GM20431 (cell line): Measurements from ENCODE around the gene C10orf90.

Source experiments
- in situ Hi-C: fragments of 300-500 bp; cut with MseI, MboI; formaldehyde crosslinking; loops from one replicate; pipeline ENCODE4 v1.15.0; 2020; ENCODE audit warnings: low sequenced_read_pairs; ENCODE audit not compliant: unreplicated experiment

The C10orf90 gene

GRCh38 chr10:126452245-126452644 lies 218.2 kb downstream of the C10orf90 start:
- in situ Hi-C loops, result no loop called here

- in situ Hi-C loops, result no loop called here
Observed at GRCh38 chr10:126448091-126448490, 222.4 kb downstream of the C10orf90 start.

GRCh38 chr10:126439942-126440341 lies 230.6 kb downstream of the C10orf90 start:
- in situ Hi-C loops, result no loop called here

GRCh38 chr10:126438407-126438783 lies 232.1 kb downstream of the C10orf90 start:
- in situ Hi-C loops, result no loop called here

GRCh38 chr10:126437635-126438406 lies 232.7 kb downstream of the C10orf90 start:
- in situ Hi-C loops, result no loop called here

GRCh38 chr10:126434235-126434634 lies 236.3 kb downstream of the C10orf90 start:
- in situ Hi-C loops, result no loop called here

GRCh38 chr10:126433351-126433750 lies 237.1 kb downstream of the C10orf90 start:
- in situ Hi-C loops, result no loop called here

GRCh38 chr10:126432507-126432906 lies 238.0 kb downstream of the C10orf90 start:
- in situ Hi-C loops, result no loop called here

- in situ Hi-C loops, result no loop called here
Observed at GRCh38 chr10:126431816-126432215, 238.7 kb downstream of the C10orf90 start.

- in situ Hi-C loops, result no loop called here
Observed at GRCh38 chr10:126430512-126430911, 240.0 kb downstream of the C10orf90 start.

- in situ Hi-C loops, result no loop called here
Observed at GRCh38 chr10:126429275-126429674, 241.2 kb downstream of the C10orf90 start.

GRCh38 chr10:126425489-126426065 lies 244.9 kb downstream of the C10orf90 start:
- in situ Hi-C loops, result no loop called here

GRCh38 chr10:126425032-126425431 lies 245.5 kb downstream of the C10orf90 start:
- in situ Hi-C loops, result no loop called here

GRCh38 chr10:126423732-126424491 lies 246.6 kb downstream of the C10orf90 start:
- in situ Hi-C loops, result no loop called here

- in situ Hi-C loops, result no loop called here
Observed at GRCh38 chr10:126422567-126422966, 247.9 kb downstream of the C10orf90 start.

- in situ Hi-C loops, result no loop called here
Observed at GRCh38 chr10:126421756-126422256, 248.7 kb downstream of the C10orf90 start.

- in situ Hi-C loops, result no loop called here
Observed at GRCh38 chr10:126420567-126421300, 249.8 kb downstream of the C10orf90 start.

- in situ Hi-C loops, result no loop called here
Observed at GRCh38 chr10:126417220-126417825, 253.2 kb downstream of the C10orf90 start.

- in situ Hi-C loops, result no loop called here
Observed at GRCh38 chr10:126409821-126410220, 260.7 kb downstream of the C10orf90 start.
